GM12878 (cell line): Measurements from ENCODE around the gene CEP89. TPM values are rescaled to one million over a fixed set of nuclear protein-coding genes. Genes with fewer than 3 reads are reported as not detected.

Source experiments
- ATAC-seq: fragments of 200-7000 bp; cut with Tn5 transposase; 3 replicates; pipeline ENCODE4 v1.9.1; 2020; ENCODE audit warnings: mild to moderate bottlenecking, moderate library complexity
- BruUV-seq: library from RNA; stranded (reverse); fragments of 400-500 nt; replicated peaks from 2 replicates; lab custom pipeline; 2021; lab: Mats Ljungman, UMichigan
- CTCF ChIA-PET: fragments of 300-600 bp; sonication (Branson Sonifier 250); formaldehyde crosslinking; extraction: SDS; loops from one replicate; lab custom pipeline; 2021; ENCODE audit warnings: inconsistent platforms; lab: Yijun Ruan, JAX
- POLR2A ChIA-PET: fragments of 350-600 bp; formaldehyde crosslinking; extraction: SDS; loops from one replicate; lab custom pipeline; 2021; ENCODE audit warnings: inconsistent platforms; lab: Charles Lee
- RAD21 ChIA-PET: fragments of 300-600 bp; sonication (Branson Sonifier 250); formaldehyde crosslinking; loops from one replicate; lab custom pipeline; 2023; ENCODE audit warnings: antibody characterized with exemption; ENCODE audit not compliant: unreplicated experiment; lab: Charles Lee
- SMC1A ChIA-PET: fragments of 300-600 bp; sonication (Branson Sonifier 250); formaldehyde crosslinking; loops from one replicate; lab custom pipeline; 2023; ENCODE audit not compliant: unreplicated experiment, uncharacterized antibody; lab: Charles Lee
- DNase-seq: peaks from one replicate; pipeline ENCODE4 v3.0.0-alpha.2; 2011; ENCODE audit warnings: low read depth, low spot score
- FAIRE-seq: peaks from 3 replicates; lab custom pipeline; 2011; peaks lifted over from hg19 to GRCh38; lab: Jason Lieb, UNC
- H2AFZ ChIP-seq: 2 replicates; pipeline ENCODE4 v1.6.0; 2011; ENCODE audit warnings: low read depth, low read length, control low read depth; ENCODE audit not compliant: control insufficient read depth
- H3K27ac ChIP-seq: 2 replicates; pipeline ENCODE4 v1.5.1; 2011; ENCODE audit warnings: control low read depth; ENCODE audit not compliant: control insufficient read depth, insufficient read depth
- H3K27me3 ChIP-seq, 2 experiments: replicated peaks in 1 of 2; 2 replicates each; pipeline versions ENCODE4 v1.6.0 to v1.6.1; 2011; ENCODE audit warnings: low read length in 1 of 2; ENCODE audit not compliant: control insufficient read depth in 2 of 2, insufficient read depth in 2 of 2
- H3K36me3 ChIP-seq, 2 experiments: 2 replicates each; pipeline ENCODE4 v1.5.1; 2011; ENCODE audit warnings: low read length in 1 of 2; ENCODE audit not compliant: control insufficient read depth in 2 of 2, insufficient read depth in 2 of 2
- H3K4me1 ChIP-seq: 2 replicates; pipeline ENCODE4 v1.6.1; 2011; ENCODE audit warnings: mild to moderate bottlenecking, low read length, moderate library complexity, mixed read lengths; ENCODE audit not compliant: control insufficient read depth, insufficient read depth
- H3K4me2 ChIP-seq: 2 replicates; pipeline ENCODE4 v1.6.0; 2011; ENCODE audit warnings: control low read depth; ENCODE audit not compliant: control insufficient read depth, insufficient read depth
- H3K4me3 ChIP-seq: fragments of 200-600 bp; sonication (generic); 2 replicates; pipeline ENCODE4 v1.5.1; 2016
- H3K79me2 ChIP-seq: 2 replicates; pipeline ENCODE4 v1.6.0; 2011; ENCODE audit warnings: low read length; ENCODE audit not compliant: control insufficient read depth, insufficient read depth
- H3K9ac ChIP-seq: 2 replicates; pipeline ENCODE4 v1.8.0; 2011; ENCODE audit warnings: low read length, control low read depth, mixed read lengths; ENCODE audit not compliant: control insufficient read depth, insufficient read depth
- H3K9me3 ChIP-seq: replicated peaks from 3 replicates; pipeline ENCODE4 v1.5.1; 2011; ENCODE audit warnings: mild to moderate bottlenecking, low read length; ENCODE audit not compliant: control insufficient read depth, insufficient read depth
- H4K20me1 ChIP-seq: 2 replicates; pipeline ENCODE4 v1.6.0; 2011; ENCODE audit not compliant: control insufficient read depth, insufficient read depth
- BCL11A ChIP-seq: IDR thresholded peaks from 2 replicates; pipeline ENCODE4 v1.6.1; 2011; ENCODE audit warnings: low read depth, low read length
- CBX3 ChIP-seq: fragments of 200-600 bp; sonication (generic); IDR thresholded peaks from 2 replicates; pipeline ENCODE4 v1.6.1; 2016; ENCODE audit warnings: low read depth, borderline replicate concordance
- SIN3A ChIP-seq: IDR thresholded peaks from 2 replicates; pipeline ENCODE4 v1.6.1; 2012; ENCODE audit warnings: low read depth, low read length, improper control_type of control experiment
- SKIL ChIP-seq: fragments of 450-650 bp; IDR thresholded peaks from 2 replicates; pipeline ENCODE4 v1.6.1; 2017; ENCODE audit warnings: mild to moderate bottlenecking, low read depth, inconsistent platforms; ENCODE audit not compliant: poor library complexity, severe bottlenecking
- SMAD5 ChIP-seq: IDR thresholded peaks from 2 replicates; pipeline ENCODE4 v1.6.1; 2016; ENCODE audit warnings: antibody characterized with exemption, low read depth
- STAT1 ChIP-seq: fragments of 450-650 bp; conservative IDR thresholded peaks from 2 replicates; pipeline ENCODE4 v1.6.1; 2014; ENCODE audit warnings: antibody characterized with exemption, mild to moderate bottlenecking
- TAF1 ChIP-seq: IDR thresholded peaks from 2 replicates; pipeline ENCODE4 v1.6.1; 2011; ENCODE audit warnings: mild to moderate bottlenecking, low read depth, low read length, borderline replicate concordance
- TARDBP ChIP-seq: IDR thresholded peaks from 2 replicates; pipeline ENCODE4 v1.6.1; 2016; ENCODE audit warnings: borderline replicate concordance
- WGBS: methylation state at CpG from one replicate; pipeline ENCODE4 v1.1.6; 2016; ENCODE audit warnings: low lambda C conversion rate; ENCODE audit not compliant: insufficient replicate concordance, insufficient coverage; ENCODE audit errors: missing lambda C conversion rate; 5-methylcytosine and 5-hydroxymethylcytosine counted together
- in situ Hi-C: fragments of 300-500 bp; cut with MboI; formaldehyde crosslinking; loops from 9 replicates; pipeline ENCODE4 v1.14.3; 2018; ENCODE audit warnings: mixed read lengths
- intact Hi-C: fragments of 100-400 bp; cut with micrococcal nuclease; formaldehyde crosslinking; loops from one replicate; pipeline ENCODE4 v1.14.2; 2022; ENCODE audit not compliant: unreplicated experiment
- polyA plus RNA-seq, 11 experiments: library from polyadenylated mRNA; depleted of rRNA in 4 of 11; unstranded in 6 of 11; stranded (reverse) in 5 of 11; fragments of >200 nt; fragmentation: Nextera tagmentation in 4 of 11; fragmentation: Illumina TruSeq in 1 of 11; extraction: Ambion mirVana in 4 of 11; extraction: Trizol in 1 of 11; gene quantifications; 1 replicate in 1 of 11; 2 replicates in 10 of 11; pipeline versions ENCODE4 v1.2.1 to v1.2.3, GENCODE V29; 2011 to 2016; ENCODE audit warnings: inconsistent platforms in 2 of 11, missing spikeins in 2 of 11, low read depth in 1 of 11
- total RNA-seq, 4 experiments: library from RNA; depleted of rRNA in 3 of 4; stranded (reverse); fragments of >200 nt in 3 of 4; fragmentation: Illumina TruSeq in 1 of 4; extraction: Trizol in 1 of 4; gene quantifications; 2 replicates each; pipeline versions ENCODE4 v1.2.1 to v1.2.3, GENCODE V29; 2013 to 2021

CEP89 gene
- total and polyA plus RNA-seq, 10 of the 15 experiments (the other 5 are each of a cell fraction or from before 2014, with no cell fraction given) = 6.0 to 19.3 (median 10.2) TPM

GRCh38 chr19:32863301-32863700 lies 108.5 kb downstream of the CEP89 start:
- RAD21 ChIA-PET = no interaction called here
- WGBS = 46% methylated on average over 8 of the region's 8 CpGs

More at GRCh38 chr19:32863301-32863700, 108.5 kb downstream of the CEP89 start:
- no peaks in the 10 kb centered on the region for H3K36me3 ChIP-seq
- no TSS peak for BruUV-seq
- POLR2A ChIA-PET = no interaction called here
- DNase-seq = no peak
- no peaks in the 10 kb centered on the region for H3K9me3 ChIP-seq
- H3K27ac ChIP-seq = no peak overlapping the region
- in situ Hi-C loops = no loop called here
- TF ChIP-seq SKIL (no peak), SMAD5 (no peak), TAF1 (no peak), SIN3A (no peak), BCL11A (no peak), STAT1 (no peak), TARDBP (no peak), CBX3 (no peak)
- TF ChIP-seq, all 136 proteins: peak for 0
- Histone ChIP-seq H3K4me1 (no peaks in the 10 kb centered on the region), H3K4me2 (no peak overlapping the region), H3K79me2 (no peaks in the 10 kb centered on the region), H3K27me3 (no peaks in the 10 kb centered on the region), H3K9ac (no peak overlapping the region), H2AFZ (no peak overlapping the region), H3K4me3 (no peak overlapping the region), H4K20me1 (no peaks in the 10 kb centered on the region)
- FAIRE-seq (no peak), ATAC-seq (no peak)
- SMC1A ChIA-PET = no interaction called here
- CTCF ChIA-PET = no interaction called here
- intact Hi-C loops = no loop called here
